ENCODE measurements around the gene TXNRD2. TPM values are rescaled to one million over a fixed set of nuclear protein-coding genes. Genes with fewer than 3 reads are reported as not detected.

The TXNRD2 gene
- total RNA-seq, 4 donors from 2014 or later: 34.8 to 40.6 (median 37.8) TPM

- Histone ChIP-seq H3K36me3 (peaks cover 0 to 52% (median 0%) of the 10 kb centered on the region in 3 donors), H3K27me3 (no peaks in the 10 kb centered on the region), H3K27ac (peak overlapping the region in 3 of 4 donors; percentile 34 to 74 (median 67)), H3K9me3 (no peaks in the 10 kb centered on the region), H3K4me3 (no peak overlapping the region), H3K4me1 (peaks cover 0 to 55% (median 28%) of the 10 kb centered on the region in 4 donors)
- DNase-seq (ENCODE audit: low spot score in 2 of 2): no peak
- no peak for TF ChIP-seq EP300 (IDR thresholded peaks at IDR 0.05)
- no peak for TF ChIP-seq POLR2A (IDR thresholded peaks at IDR 0.05)
- TF ChIP-seq CTCF (IDR thresholded peaks at IDR 0.05): peak; percentile 41 to 64 (median 56)
- WGBS, 2 donors: 28 to 50% methylated on average over 14 to 17 of the region's 22 CpGs
Measured at GRCh38 chr22:19962246-19962908, 20.8 kb upstream of the TXNRD2 start.

GRCh38 chr22:19961868-19962245, 20.2 kb upstream of the TXNRD2 start:
- Histone ChIP-seq H3K4me3 (no peak overlapping the region), H3K27ac (peak overlapping the region in 3 of 4 donors; percentile 34 to 74 (median 67)), H3K4me1 (peaks cover 0 to 55% (median 28%) of the 10 kb centered on the region in 4 donors), H3K9me3 (no peaks in the 10 kb centered on the region), H3K27me3 (no peaks in the 10 kb centered on the region), H3K36me3 (peaks cover 0 to 47% (median 0%) of the 10 kb centered on the region in 3 donors)
- no peak for DNase-seq (ENCODE audit: low spot score in 2 of 2)
- WGBS, 2 donors: 74 to 81% methylated on average over 5 to 8 of the region's 8 CpGs
- TF ChIP-seq CTCF (IDR thresholded peaks at IDR 0.05): no peak
- no peak for TF ChIP-seq POLR2A (IDR thresholded peaks at IDR 0.05)
- no peak for TF ChIP-seq EP300 (IDR thresholded peaks at IDR 0.05)

GRCh38 chr22:19961201-19961580, 19.6 kb upstream of the TXNRD2 start:
- peak overlapping the region in 1 of 4 donors; percentile 74 for H3K27ac ChIP-seq
- no peak overlapping the region for H3K4me3 ChIP-seq
- peaks cover 0 to 55% (median 28%) of the 10 kb centered on the region in 4 donors for H3K4me1 ChIP-seq
- no peak for DNase-seq (ENCODE audit: low spot score in 2 of 2)
- H3K27me3 ChIP-seq: no peaks in the 10 kb centered on the region
- no peaks in the 10 kb centered on the region for H3K9me3 ChIP-seq
- peaks cover 0 to 41% (median 0%) of the 10 kb centered on the region in 3 donors for H3K36me3 ChIP-seq
- 81 to 85% methylated on average over 9 of the region's 9 CpGs for WGBS, 2 donors
- no peak for TF ChIP-seq EP300 (IDR thresholded peaks at IDR 0.05)
- no peak for TF ChIP-seq CTCF (IDR thresholded peaks at IDR 0.05)
- TF ChIP-seq POLR2A (IDR thresholded peaks at IDR 0.05): no peak

- TF ChIP-seq EP300 (IDR thresholded peaks at IDR 0.05): no peak
- no peak for TF ChIP-seq POLR2A (IDR thresholded peaks at IDR 0.05)
- TF ChIP-seq CTCF (IDR thresholded peaks at IDR 0.05): no peak
- H3K4me1 ChIP-seq: peaks cover 0 to 52% (median 28%) of the 10 kb centered on the region in 4 donors
- H3K27ac ChIP-seq: peak overlapping the region in 2 of 4 donors; percentile 67 to 80
- DNase-seq (ENCODE audit: low spot score in 2 of 2): no peak
- no peaks in the 10 kb centered on the region for H3K9me3 ChIP-seq
- WGBS, 2 donors: 76 to 86% methylated on average over 12 of the region's 12 CpGs
- peaks cover 0 to 37% (median 0%) of the 10 kb centered on the region in 3 donors for H3K36me3 ChIP-seq
- H3K4me3 ChIP-seq: no peak overlapping the region
- H3K27me3 ChIP-seq: no peaks in the 10 kb centered on the region
Measured at GRCh38 chr22:19960491-19961200, 19.0 kb upstream of the TXNRD2 start.

Data from tibial nerve (tissue), 4 donors.